WTC11 (cell line): ENCODE data around the gene FOXRED2. TPM values are rescaled to one million over a fixed set of nuclear protein-coding genes. Genes with fewer than 3 reads are reported as not detected.

Experiments
- ATAC-seq: fragments of 200-7000 bp; cut with Tn5 transposase; 2 replicates; pipeline ENCODE4 v1.10.0; 2021; ENCODE audit warnings: mild to moderate bottlenecking, moderate library complexity
- CTCF ChIA-PET: fragments of 300-600 bp; sonication (Branson Sonifier 250); formaldehyde crosslinking; loops from one replicate; lab custom pipeline; 2021; ENCODE audit warnings: antibody characterized with exemption; lab: Charles Lee
- POLR2A ChIA-PET: fragments of 350-600 bp; sonication (Branson Sonifier 250); formaldehyde crosslinking; loops from one replicate; lab custom pipeline; 2021; ENCODE audit warnings: antibody characterized with exemption; lab: Charles Lee
- DNase-seq: peaks from one replicate; pipeline ENCODE4 v3.0.0; 2021; ENCODE audit warnings: low spot score
- H3K27ac Mint-ChIP-seq: 2 replicates; pipeline ENCODE4 v1.8.0; 2021; ENCODE audit warnings: mixed read lengths
- H3K27me3 Mint-ChIP-seq: 2 replicates; pipeline ENCODE4 v1.8.0; 2021; ENCODE audit warnings: low read depth, mild to moderate bottlenecking, moderate library complexity, mixed read lengths
- H3K36me3 Mint-ChIP-seq: 2 replicates; pipeline ENCODE4 v1.8.0; 2021; ENCODE audit warnings: mixed read lengths
- H3K4me1 Mint-ChIP-seq: 2 replicates; pipeline ENCODE4 v1.8.0; 2022; ENCODE audit warnings: mixed read lengths
- H3K4me3 Mint-ChIP-seq: 2 replicates; pipeline ENCODE4 v1.8.0; 2021; ENCODE audit warnings: mild to moderate bottlenecking, moderate library complexity, mixed read lengths
- H3K9me3 Mint-ChIP-seq: 2 replicates; pipeline ENCODE4 v1.8.0; 2021; ENCODE audit warnings: mixed read lengths
- ARID4B ChIP-seq: sonication (generic); formaldehyde crosslinking; IDR thresholded peaks from 2 replicates; pipeline ENCODE4 v1.8.0; 2023; ENCODE audit warnings: missing genetic modification reagents, mild to moderate bottlenecking, borderline replicate concordance
- CTCF ChIP-seq: fragments of 200-600 bp; IDR thresholded peaks from 2 replicates; pipeline ENCODE4 v1.8.0; 2022; ENCODE audit warnings: antibody characterized with exemption
- MAX ChIP-seq: sonication (generic); formaldehyde crosslinking; IDR thresholded peaks from 2 replicates; pipeline ENCODE4 v1.8.0; 2022; ENCODE audit warnings: mild to moderate bottlenecking, missing genetic modification reagents
- MLX ChIP-seq: sonication (generic); formaldehyde crosslinking; IDR thresholded peaks from 2 replicates; pipeline ENCODE4 v1.8.1; 2023; ENCODE audit warnings: mild to moderate bottlenecking, missing genetic modification reagents, moderate library complexity
- MXD4 ChIP-seq: fragments of 250-450 bp; sonication (Bioruptor Pico); IDR thresholded peaks from 2 replicates; pipeline ENCODE4 v1.8.0; 2021; ENCODE audit warnings: mild to moderate bottlenecking, moderate library complexity, borderline replicate concordance
- PREB ChIP-seq: sonication (generic); formaldehyde crosslinking; IDR thresholded peaks from 2 replicates; pipeline ENCODE4 v1.8.1; 2022; ENCODE audit warnings: mild to moderate bottlenecking, missing genetic modification reagents, moderate library complexity, borderline replicate concordance
- RELA ChIP-seq: sonication (generic); formaldehyde crosslinking; IDR thresholded peaks from 2 replicates; pipeline ENCODE4 v1.8.1; 2022; ENCODE audit warnings: missing genetic modification reagents, mild to moderate bottlenecking, borderline replicate concordance
- STAT6 ChIP-seq: sonication (generic); formaldehyde crosslinking; conservative IDR thresholded peaks from 2 replicates; pipeline ENCODE4 v1.8.1; 2023; ENCODE audit warnings: mild to moderate bottlenecking, low read depth, missing genetic modification reagents, moderate library complexity
- ZNF121 ChIP-seq: sonication (generic); formaldehyde crosslinking; IDR thresholded peaks from 2 replicates; pipeline ENCODE4 v1.8.0; 2023; ENCODE audit warnings: missing genetic modification reagents
- ZNF416 ChIP-seq: fragments of 250-450 bp; sonication (Bioruptor Pico); IDR thresholded peaks from 2 replicates; pipeline ENCODE4 v1.9.0; 2021; ENCODE audit warnings: mild to moderate bottlenecking, inconsistent platforms
- total RNA-seq: library from RNA; stranded (reverse); gene quantifications from 3 replicates; pipeline ENCODE4 v1.2.3, GENCODE V29; 2021

FOXRED2 gene
- total RNA-seq, 1 experiment from 2014 or later = 20.1 TPM

GRCh38 chr22:36512333-36512732, 5.5 kb upstream of the FOXRED2 start (continued):
- no peak for TF ChIP-seq ZNF416 (CRISPR knock-in tag)

GRCh38 chr22:36510966-36511881, 4.4 kb upstream of the FOXRED2 start:
- ATAC-seq = peak; percentile 61
- Mint-ChIP-seq H3K36me3 (peaks cover 64% of the 10 kb centered on the region), H3K27me3 (peaks cover 17% of the 10 kb centered on the region), H3K27ac (peak overlapping the region; percentile 36), H3K4me1 (0 out of 2 replicates have a peak, but pooled peaks cover 4% of the 10 kb centered on the region), H3K4me3 (no peak overlapping the region), H3K9me3 (peaks cover 5% of the 10 kb centered on the region)
- CTCF ChIA-PET = interaction anchor here (0.6 to 2.1 kb wide), 21 partner anchors 9 to 345 kb away, joined by 3 to 14 read pairs (median 3); partner anchors contain the start of genes APOL2, EIF3D, IFT27 and TXN2
- peak; percentile 66 for DNase-seq
- POLR2A ChIA-PET = interaction anchor here (1.4 kb wide), 1 partner anchor 18 kb away, joined by 5 read pairs; the partner anchor contains the start of gene EIF3D
- TF ChIP-seq CTCF (peak; percentile 40), MXD4 (no peak), ZNF121 (CRISPR knock-in tag) (peak; percentile 54; the same call in 1 of the 2 replicates)

GRCh38 chr22:36510384-36510783, 3.5 kb upstream of the FOXRED2 start:
- TF ChIP-seq STAT6 (CRISPR knock-in tag) = no peak
- TF ChIP-seq MAX = no peak
- no peak for TF ChIP-seq RELA (CRISPR knock-in tag)
- TF ChIP-seq MLX (CRISPR knock-in tag) = no peak
- TF ChIP-seq ARID4B (CRISPR knock-in tag) = no peak
- no peak for TF ChIP-seq PREB
- ChIA-PET CTCF (interaction anchor here (0.7 to 2.1 kb wide), 18 partner anchors 9 to 346 kb away, joined by 3 to 14 read pairs (median 3); partner anchors contain the start of genes APOL2, EIF3D and IFT27), POLR2A (interaction anchor here (1.4 kb wide), 1 partner anchor 19 kb away, joined by 5 read pairs; the partner anchor contains the start of gene EIF3D)
- no peak overlapping the region for H3K27ac Mint-ChIP-seq
- H3K36me3 Mint-ChIP-seq = peaks cover 58% of the 10 kb centered on the region
- no peak overlapping the region for H3K4me3 Mint-ChIP-seq
- ATAC-seq = no peak
- DNase-seq = no peak
- H3K4me1 Mint-ChIP-seq = 0 out of 2 replicates have a peak, but pooled peaks cover 4% of the 10 kb centered on the region
- peaks cover 5% of the 10 kb centered on the region for H3K9me3 Mint-ChIP-seq
- peaks cover 19% of the 10 kb centered on the region for H3K27me3 Mint-ChIP-seq
